Body of pancreas (tissue), 4 donors: Measurements from ENCODE around the gene EIF2A. TPM values are rescaled to one million over a fixed set of nuclear protein-coding genes. Genes with fewer than 3 reads are reported as not detected.

Source experiments
- ATAC-seq: fragments of 150-250 bp; one replicate; pipeline ENCODE4 v1.9.1; 2016
- DNase-seq, 4 donors: peaks; one replicate each; pipeline ENCODE4 v3.0.0-alpha.2; 2019
- H3K27ac ChIP-seq, 4 donors: fragments of 200-600 bp; sonication (generic); 1 replicate in 3 of 4; 2 replicates in 1 of 4; pipeline versions ENCODE4 v1.5.1 to v1.6.1; 2016 to 2019; ENCODE audit warnings: mild to moderate bottlenecking in 1 of 4, mixed read lengths in 1 of 4, moderate library complexity in 1 of 4
- H3K27me3 ChIP-seq, 2 donors: fragments of 200-600 bp; sonication (generic); one replicate each; pipeline ENCODE4 v1.6.0; 2016; ENCODE audit warnings: mild to moderate bottlenecking in 1 of 2
- H3K36me3 ChIP-seq, 2 donors: fragments of 200-600 bp; sonication (generic); replicated peaks in 1 of 2; 2 replicates each; pipeline ENCODE4 v1.5.1; 2016; ENCODE audit warnings: low read depth in 2 of 2; ENCODE audit not compliant: insufficient read depth in 1 of 2
- H3K4me1 ChIP-seq: fragments of 200-600 bp; sonication (generic); one replicate; pipeline ENCODE4 v1.6.0; 2016
- H3K4me3 ChIP-seq, 2 donors: fragments of 200-600 bp; sonication (generic); 1 replicate in 1 of 2; 2 replicates in 1 of 2; pipeline ENCODE4 v1.5.1; 2016 to 2019
- H3K9me3 ChIP-seq, 3 donors: fragments of 200-600 bp; sonication (generic); 1 replicate in 2 of 3; 2 replicates in 1 of 3; pipeline ENCODE4 v1.5.1; 2016
- CTCF ChIP-seq, 7 experiments: fragments of 450-650 bp in 4 of 7; fragments of 200-600 bp in 3 of 7; sonication (generic) in 3 of 7; IDR thresholded peaks; one replicate each; pipeline ENCODE4 v1.5.1; 2016 to 2019; ENCODE audit warnings: antibody characterized with exemption in 7 of 7
- POLR2A ChIP-seq, 3 donors: fragments of 450-650 bp; IDR thresholded peaks; one replicate each; pipeline ENCODE4 v1.6.1; 2016; ENCODE audit warnings: antibody characterized with exemption in 3 of 3, mild to moderate bottlenecking in 2 of 3
- WGBS, 2 donors: methylation state at CpG; one replicate each; pipeline ENCODE4 v1.1.5; 2017; 5-methylcytosine and 5-hydroxymethylcytosine counted together
- intact Hi-C: fragments of 100-400 bp; cut with DNase I; formaldehyde crosslinking; loops from one replicate; pipeline ENCODE4 v1.15.1; 2023
- total RNA-seq, 2 donors: library from RNA; depleted of rRNA; stranded (reverse); fragments of >200 nt; gene quantifications; one replicate each; pipeline ENCODE4 v1.1.0, GENCODE V29; 2016

The EIF2A gene
- total RNA-seq, 2 donors from 2014 or later = 58.7 to 126 TPM

GRCh38 chr3:150603153-150603979 lies 56.8 kb downstream of the EIF2A start, which contains the start of gene SELENOT:
Gene SELENOT (plus strand): TSS chr3:150603321. CDS start chr3:150603363, 42 bp downstream.
- WGBS, 2 donors = 0% methylated on average over 16 to 67 of the region's 69 CpGs
- TF ChIP-seq CTCF (IDR thresholded peaks at IDR 0.05) (peak in 6 of 7 experiments; percentile 6 to 53 (median 38)), POLR2A (IDR thresholded peaks at IDR 0.05) (peak; percentile 93 to 98 (median 97))
- peaks cover 0 to 2% of the 10 kb centered on the region in 2 donors for H3K36me3 ChIP-seq
- intact Hi-C loops = no loop called here
- ATAC-seq (peak; percentile 98), DNase-seq (peak; percentile 94 to 96 (median 95))
- no peaks in the 10 kb centered on the region for H3K27me3 ChIP-seq
- H3K4me3 ChIP-seq = peak within 1 kb of the TSS; percentile 33 to 73
- H3K4me1 ChIP-seq = peaks cover 65% of the 10 kb centered on the region
- H3K27ac ChIP-seq = peak within 1 kb of the TSS; percentile 85 to 95 (median 88)
- H3K9me3 ChIP-seq = no peaks in the 10 kb centered on the region

- peak overlapping the region; percentile 85 to 95 (median 88) for H3K27ac ChIP-seq
- ATAC-seq (no peak), DNase-seq (peak in 1 of 4 donors; percentile 3)
- no peaks in the 10 kb centered on the region for H3K9me3 ChIP-seq
- TF ChIP-seq CTCF (IDR thresholded peaks at IDR 0.05) (no peak), POLR2A (IDR thresholded peaks at IDR 0.05) (no peak)
- 0 to 2% methylated on average over 10 to 11 of the region's 11 CpGs for WGBS, 2 donors
- no peaks in the 10 kb centered on the region for H3K27me3 ChIP-seq
- peaks cover 0 to 2% of the 10 kb centered on the region in 2 donors for H3K36me3 ChIP-seq
- peaks cover 66% of the 10 kb centered on the region for H3K4me1 ChIP-seq
- intact Hi-C loops = no loop called here
- peak overlapping the region; percentile 33 to 73 for H3K4me3 ChIP-seq
Measured at GRCh38 chr3:150603980-150604319, 57.4 kb downstream of the EIF2A start.

GRCh38 chr3:150605998-150606641 lies 59.5 kb downstream of the EIF2A start:
- H3K36me3 ChIP-seq = peaks cover 0 to 2% of the 10 kb centered on the region in 2 donors
- intact Hi-C loops = no loop called here
- 61 to 80% methylated on average over 9 of the region's 9 CpGs for WGBS, 2 donors
- H3K9me3 ChIP-seq = no peaks in the 10 kb centered on the region
- H3K27me3 ChIP-seq = no peaks in the 10 kb centered on the region
- peaks cover 61% of the 10 kb centered on the region for H3K4me1 ChIP-seq
- H3K4me3 ChIP-seq = no peak overlapping the region
- ATAC-seq (no peak), DNase-seq (peak in 1 of 4 donors; percentile 10)
- TF ChIP-seq POLR2A (IDR thresholded peaks at IDR 0.05) (no peak), CTCF (IDR thresholded peaks at IDR 0.05) (no peak)
- peak overlapping the region in 1 of 4 donors; percentile 40 for H3K27ac ChIP-seq

- Histone ChIP-seq H3K4me3 (no peak overlapping the region), H3K27ac (no peak overlapping the region), H3K9me3 (no peaks in the 10 kb centered on the region), H3K4me1 (peaks cover 51% of the 10 kb centered on the region), H3K36me3 (peaks cover 0 to 2% of the 10 kb centered on the region in 2 donors), H3K27me3 (no peaks in the 10 kb centered on the region)
- ATAC-seq (no peak), DNase-seq (no peak)
- intact Hi-C loops = no loop called here
- 50 to 52% methylated on average over 8 of the region's 8 CpGs for WGBS, 2 donors
- TF ChIP-seq CTCF (IDR thresholded peaks at IDR 0.05) (no peak), POLR2A (IDR thresholded peaks at IDR 0.05) (no peak)
Measured at GRCh38 chr3:150607267-150608065, 60.9 kb downstream of the EIF2A start.
